HepG2 (cell line): ENCODE measurements around the gene ZNF700. TPM values are rescaled to one million over a fixed set of nuclear protein-coding genes. Genes with fewer than 3 reads are reported as not detected.

ENCODE experiments used
- AGO1 ChIP-seq: fragments of 200-400 bp; formaldehyde crosslinking; IDR thresholded peaks from 2 replicates; pipeline ENCODE4 v1.6.1; 2017; ENCODE audit warnings: mild to moderate bottlenecking, low read depth, low read length, moderate library complexity; ENCODE audit not compliant: poor library complexity, severe bottlenecking
- CEBPB ChIP-seq: IDR thresholded peaks from 2 replicates; pipeline ENCODE4 v1.6.1; 2011; ENCODE audit warnings: low read depth, low read length, improper control_type of control experiment, borderline replicate concordance
- ETV5 ChIP-seq: IDR thresholded peaks from 2 replicates; pipeline ENCODE4 v1.6.1; 2018; ENCODE audit warnings: missing biosample characterization, missing genetic modification reagents, inconsistent platforms, borderline replicate concordance
- FOXO1 ChIP-seq: sonication (generic); formaldehyde crosslinking; IDR thresholded peaks from 2 replicates; pipeline ENCODE4 v1.4.0; 2020; ENCODE audit warnings: missing genetic modification reagents
- REL ChIP-seq: sonication (generic); formaldehyde crosslinking; conservative IDR thresholded peaks from 2 replicates; pipeline ENCODE4 v1.8.0; 2022; ENCODE audit warnings: mild to moderate bottlenecking, missing genetic modification reagents, moderate library complexity
- RXRB ChIP-seq: IDR thresholded peaks from 2 replicates; pipeline ENCODE4 v1.6.1; 2016; ENCODE audit warnings: borderline replicate concordance, missing genetic modification reagents, missing compliant biosample characterization
- SSRP1 ChIP-seq: IDR thresholded peaks from 2 replicates; pipeline ENCODE4 v1.6.1; 2016; ENCODE audit warnings: control low read depth
- XRCC5 ChIP-seq: fragments of 200-400 bp; formaldehyde crosslinking; optimal IDR thresholded peaks from 2 replicates; pipeline ENCODE3; 2017; ENCODE audit warnings: mild to moderate bottlenecking, low read length
- ZFX ChIP-seq: sonication (generic); formaldehyde crosslinking; IDR thresholded peaks from 2 replicates; pipeline ENCODE4 v1.4.0; 2020; ENCODE audit warnings: mild to moderate bottlenecking, low read depth, missing genetic modification reagents, moderate library complexity
- ZIK1 ChIP-seq: sonication (generic); formaldehyde crosslinking; IDR thresholded peaks from 2 replicates; pipeline ENCODE4 v1.5.0; 2020; ENCODE audit warnings: mild to moderate bottlenecking, low read depth, missing genetic modification reagents, borderline replicate concordance
- ZMYM2 ChIP-seq: sonication (generic); formaldehyde crosslinking; IDR thresholded peaks from 2 replicates; pipeline ENCODE4 v1.8.0; 2022; ENCODE audit warnings: mild to moderate bottlenecking, missing genetic modification reagents
- ZMYM4 ChIP-seq: sonication (generic); formaldehyde crosslinking; IDR thresholded peaks from 2 replicates; pipeline ENCODE4 v1.8.1; 2023; ENCODE audit warnings: mild to moderate bottlenecking, missing genetic modification reagents
- ZNF546 ChIP-seq: sonication (generic); formaldehyde crosslinking; conservative IDR thresholded peaks from 2 replicates; pipeline ENCODE4 v1.8.1; 2023; ENCODE audit warnings: mild to moderate bottlenecking, missing genetic modification reagents
- ZNF879 ChIP-seq: sonication (generic); formaldehyde crosslinking; IDR thresholded peaks from 2 replicates; pipeline ENCODE4 v1.8.1; 2023; ENCODE audit warnings: missing genetic modification reagents
- ZSCAN31 ChIP-seq: sonication (generic); formaldehyde crosslinking; IDR thresholded peaks from 2 replicates; pipeline ENCODE4 v1.5.0; 2020; ENCODE audit warnings: low read depth, mild to moderate bottlenecking, missing genetic modification reagents
- polyA plus RNA-seq, 8 experiments: library from polyadenylated mRNA; depleted of rRNA in 3 of 8; stranded (reverse) in 7 of 8; unstranded in 1 of 8; fragments of >200 nt; fragmentation: Illumina TruSeq in 4 of 8; extraction: Trizol in 4 of 8; gene quantifications; 2 replicates each; pipeline versions ENCODE4 v1.2.1 to v1.2.3, GENCODE V29; 2011 to 2016; ENCODE audit warnings: low read depth in 4 of 8, missing spikeins in 1 of 8, mixed read lengths in 1 of 8; ENCODE audit not compliant: insufficient read depth in 1 of 8
- total RNA-seq, 5 experiments: library from RNA; depleted of rRNA; stranded (reverse); fragments of >200 nt; fragmentation: Illumina TruSeq; extraction: Trizol; gene quantifications; 2 replicates each; pipeline ENCODE4 v1.2.3, GENCODE V29; 2016; ENCODE audit warnings: low read depth in 1 of 5
- TF ChIP-seq, protein P1 (sequence below): IDR thresholded peaks from 2 replicates; pipeline ENCODE4 v1.6.1; 2012; ENCODE audit warnings: low read length, improper control_type of control experiment
- TF ChIP-seq, protein P2 (sequence below): sonication (generic); formaldehyde crosslinking; IDR thresholded peaks from 2 replicates; pipeline ENCODE4 v1.5.1; 2020; ENCODE audit warnings: missing genetic modification reagents, mild to moderate bottlenecking, borderline replicate concordance
- TF ChIP-seq, protein P3 (sequence below): sonication (generic); formaldehyde crosslinking; IDR thresholded peaks from 2 replicates; pipeline ENCODE4 v1.5.0; 2020; ENCODE audit warnings: missing genetic modification reagents
- TF ChIP-seq, protein P4 (sequence below): sonication (generic); formaldehyde crosslinking; IDR thresholded peaks from 2 replicates; pipeline ENCODE4 v1.5.1; 2020; ENCODE audit warnings: mild to moderate bottlenecking, missing genetic modification reagents, moderate library complexity

ZNF700 gene
- total and polyA plus RNA-seq, 2 of the 13 experiments (the other 11 are each of a cell fraction or from before 2014, with no cell fraction given) = 6.0 to 12.8 TPM

DNA sequence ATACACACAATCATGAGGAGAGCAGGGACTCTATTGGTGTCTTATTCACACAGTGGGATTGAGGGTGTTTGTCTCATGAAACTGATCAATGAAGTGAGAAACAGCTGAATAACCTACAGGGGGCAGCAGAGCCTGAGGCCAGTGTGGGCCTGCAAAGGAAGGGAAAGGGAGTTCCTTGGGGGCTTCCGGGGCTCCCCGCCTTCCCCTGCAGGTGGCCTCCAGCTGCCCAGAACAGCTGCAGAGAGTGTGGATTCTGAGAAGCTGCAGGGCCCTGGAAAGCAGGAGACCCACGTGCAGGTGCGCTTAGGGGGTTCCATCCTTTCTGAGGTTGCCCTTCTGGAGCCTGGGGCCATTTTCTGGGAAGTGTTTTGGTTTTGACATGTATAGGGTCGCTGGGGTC lies 60.1 kb downstream of the ZNF700 start (continued):
- TF ChIP-seq, protein P1, sequence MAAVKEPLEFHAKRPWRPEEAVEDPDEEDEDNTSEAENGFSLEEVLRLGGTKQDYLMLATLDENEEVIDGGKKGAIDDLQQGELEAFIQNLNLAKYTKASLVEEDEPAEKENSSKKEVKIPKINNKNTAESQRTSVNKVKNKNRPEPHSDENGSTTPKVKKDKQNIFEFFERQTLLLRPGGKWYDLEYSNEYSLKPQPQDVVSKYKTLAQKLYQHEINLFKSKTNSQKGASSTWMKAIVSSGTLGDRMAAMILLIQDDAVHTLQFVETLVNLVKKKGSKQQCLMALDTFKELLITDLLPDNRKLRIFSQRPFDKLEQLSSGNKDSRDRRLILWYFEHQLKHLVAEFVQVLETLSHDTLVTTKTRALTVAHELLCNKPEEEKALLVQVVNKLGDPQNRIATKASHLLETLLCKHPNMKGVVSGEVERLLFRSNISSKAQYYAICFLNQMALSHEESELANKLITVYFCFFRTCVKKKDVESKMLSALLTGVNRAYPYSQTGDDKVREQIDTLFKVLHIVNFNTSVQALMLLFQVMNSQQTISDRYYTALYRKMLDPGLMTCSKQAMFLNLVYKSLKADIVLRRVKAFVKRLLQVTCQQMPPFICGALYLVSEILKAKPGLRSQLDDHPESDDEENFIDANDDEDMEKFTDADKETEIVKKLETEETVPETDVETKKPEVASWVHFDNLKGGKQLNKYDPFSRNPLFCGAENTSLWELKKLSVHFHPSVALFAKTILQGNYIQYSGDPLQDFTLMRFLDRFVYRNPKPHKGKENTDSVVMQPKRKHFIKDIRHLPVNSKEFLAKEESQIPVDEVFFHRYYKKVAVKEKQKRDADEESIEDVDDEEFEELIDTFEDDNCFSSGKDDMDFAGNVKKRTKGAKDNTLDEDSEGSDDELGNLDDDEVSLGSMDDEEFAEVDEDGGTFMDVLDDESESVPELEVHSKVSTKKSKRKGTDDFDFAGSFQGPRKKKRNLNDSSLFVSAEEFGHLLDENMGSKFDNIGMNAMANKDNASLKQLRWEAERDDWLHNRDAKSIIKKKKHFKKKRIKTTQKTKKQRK = no peak
- no peak for TF ChIP-seq ZMYM2 (CRISPR knock-in tag)
- TF ChIP-seq FOXO1 (CRISPR knock-in tag) = 0 out of 2 replicates have a peak, but pooled peaks have one; percentile 15
- TF ChIP-seq CEBPB = no peak
- TF ChIP-seq, protein P2, sequence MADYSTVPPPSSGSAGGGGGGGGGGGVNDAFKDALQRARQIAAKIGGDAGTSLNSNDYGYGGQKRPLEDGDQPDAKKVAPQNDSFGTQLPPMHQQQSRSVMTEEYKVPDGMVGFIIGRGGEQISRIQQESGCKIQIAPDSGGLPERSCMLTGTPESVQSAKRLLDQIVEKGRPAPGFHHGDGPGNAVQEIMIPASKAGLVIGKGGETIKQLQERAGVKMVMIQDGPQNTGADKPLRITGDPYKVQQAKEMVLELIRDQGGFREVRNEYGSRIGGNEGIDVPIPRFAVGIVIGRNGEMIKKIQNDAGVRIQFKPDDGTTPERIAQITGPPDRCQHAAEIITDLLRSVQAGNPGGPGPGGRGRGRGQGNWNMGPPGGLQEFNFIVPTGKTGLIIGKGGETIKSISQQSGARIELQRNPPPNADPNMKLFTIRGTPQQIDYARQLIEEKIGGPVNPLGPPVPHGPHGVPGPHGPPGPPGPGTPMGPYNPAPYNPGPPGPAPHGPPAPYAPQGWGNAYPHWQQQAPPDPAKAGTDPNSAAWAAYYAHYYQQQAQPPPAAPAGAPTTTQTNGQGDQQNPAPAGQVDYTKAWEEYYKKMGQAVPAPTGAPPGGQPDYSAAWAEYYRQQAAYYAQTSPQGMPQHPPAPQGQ (CRISPR knock-in tag) = no peak
- TF ChIP-seq ZSCAN31 (CRISPR knock-in tag) = no peak
- peak; percentile 35; the same call in 1 of the 2 replicates for TF ChIP-seq ZMYM4 (CRISPR knock-in tag)
- TF ChIP-seq SSRP1 (CRISPR knock-in tag) = no peak
- no peak for TF ChIP-seq REL (CRISPR knock-in tag)
- TF ChIP-seq ZIK1 (CRISPR knock-in tag) = no peak
- TF ChIP-seq, protein P3, sequence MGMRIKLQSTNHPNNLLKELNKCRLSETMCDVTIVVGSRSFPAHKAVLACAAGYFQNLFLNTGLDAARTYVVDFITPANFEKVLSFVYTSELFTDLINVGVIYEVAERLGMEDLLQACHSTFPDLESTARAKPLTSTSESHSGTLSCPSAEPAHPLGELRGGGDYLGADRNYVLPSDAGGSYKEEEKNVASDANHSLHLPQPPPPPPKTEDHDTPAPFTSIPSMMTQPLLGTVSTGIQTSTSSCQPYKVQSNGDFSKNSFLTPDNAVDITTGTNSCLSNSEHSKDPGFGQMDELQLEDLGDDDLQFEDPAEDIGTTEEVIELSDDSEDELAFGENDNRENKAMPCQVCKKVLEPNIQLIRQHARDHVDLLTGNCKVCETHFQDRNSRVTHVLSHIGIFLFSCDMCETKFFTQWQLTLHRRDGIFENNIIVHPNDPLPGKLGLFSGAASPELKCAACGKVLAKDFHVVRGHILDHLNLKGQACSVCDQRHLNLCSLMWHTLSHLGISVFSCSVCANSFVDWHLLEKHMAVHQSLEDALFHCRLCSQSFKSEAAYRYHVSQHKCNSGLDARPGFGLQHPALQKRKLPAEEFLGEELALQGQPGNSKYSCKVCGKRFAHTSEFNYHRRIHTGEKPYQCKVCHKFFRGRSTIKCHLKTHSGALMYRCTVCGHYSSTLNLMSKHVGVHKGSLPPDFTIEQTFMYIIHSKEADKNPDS (CRISPR knock-in tag) = no peak
- TF ChIP-seq, protein P4, sequence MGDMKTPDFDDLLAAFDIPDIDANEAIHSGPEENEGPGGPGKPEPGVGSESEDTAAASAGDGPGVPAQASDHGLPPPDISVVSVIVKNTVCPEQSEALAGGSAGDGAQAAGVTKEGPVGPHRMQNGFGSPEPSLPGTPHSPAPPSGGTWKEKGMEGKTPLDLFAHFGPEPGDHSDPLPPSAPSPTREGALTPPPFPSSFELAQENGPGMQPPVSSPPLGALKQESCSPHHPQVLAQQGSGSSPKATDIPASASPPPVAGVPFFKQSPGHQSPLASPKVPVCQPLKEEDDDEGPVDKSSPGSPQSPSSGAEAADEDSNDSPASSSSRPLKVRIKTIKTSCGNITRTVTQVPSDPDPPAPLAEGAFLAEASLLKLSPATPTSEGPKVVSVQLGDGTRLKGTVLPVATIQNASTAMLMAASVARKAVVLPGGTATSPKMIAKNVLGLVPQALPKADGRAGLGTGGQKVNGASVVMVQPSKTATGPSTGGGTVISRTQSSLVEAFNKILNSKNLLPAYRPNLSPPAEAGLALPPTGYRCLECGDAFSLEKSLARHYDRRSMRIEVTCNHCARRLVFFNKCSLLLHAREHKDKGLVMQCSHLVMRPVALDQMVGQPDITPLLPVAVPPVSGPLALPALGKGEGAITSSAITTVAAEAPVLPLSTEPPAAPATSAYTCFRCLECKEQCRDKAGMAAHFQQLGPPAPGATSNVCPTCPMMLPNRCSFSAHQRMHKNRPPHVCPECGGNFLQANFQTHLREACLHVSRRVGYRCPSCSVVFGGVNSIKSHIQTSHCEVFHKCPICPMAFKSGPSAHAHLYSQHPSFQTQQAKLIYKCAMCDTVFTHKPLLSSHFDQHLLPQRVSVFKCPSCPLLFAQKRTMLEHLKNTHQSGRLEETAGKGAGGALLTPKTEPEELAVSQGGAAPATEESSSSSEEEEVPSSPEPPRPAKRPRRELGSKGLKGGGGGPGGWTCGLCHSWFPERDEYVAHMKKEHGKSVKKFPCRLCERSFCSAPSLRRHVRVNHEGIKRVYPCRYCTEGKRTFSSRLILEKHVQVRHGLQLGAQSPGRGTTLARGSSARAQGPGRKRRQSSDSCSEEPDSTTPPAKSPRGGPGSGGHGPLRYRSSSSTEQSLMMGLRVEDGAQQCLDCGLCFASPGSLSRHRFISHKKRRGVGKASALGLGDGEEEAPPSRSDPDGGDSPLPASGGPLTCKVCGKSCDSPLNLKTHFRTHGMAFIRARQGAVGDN (CRISPR knock-in tag) = peak; percentile 34; the same call in 1 of the 2 replicates
- no peak for TF ChIP-seq RXRB (CRISPR knock-in tag)
- peak; percentile 42; the same call in 1 of the 2 replicates for TF ChIP-seq ETV5 (CRISPR knock-in tag)
- TF ChIP-seq XRCC5 = peak; percentile 60
- no peak for TF ChIP-seq ZNF879
- TF ChIP-seq ZNF546 (CRISPR knock-in tag) = no peak
- no peak for TF ChIP-seq AGO1
- peak; percentile 48; the same call in 1 of the 2 replicates for TF ChIP-seq ZFX
